ENCODE results near the gene TLK2.

The TLK2 gene

DNA sequence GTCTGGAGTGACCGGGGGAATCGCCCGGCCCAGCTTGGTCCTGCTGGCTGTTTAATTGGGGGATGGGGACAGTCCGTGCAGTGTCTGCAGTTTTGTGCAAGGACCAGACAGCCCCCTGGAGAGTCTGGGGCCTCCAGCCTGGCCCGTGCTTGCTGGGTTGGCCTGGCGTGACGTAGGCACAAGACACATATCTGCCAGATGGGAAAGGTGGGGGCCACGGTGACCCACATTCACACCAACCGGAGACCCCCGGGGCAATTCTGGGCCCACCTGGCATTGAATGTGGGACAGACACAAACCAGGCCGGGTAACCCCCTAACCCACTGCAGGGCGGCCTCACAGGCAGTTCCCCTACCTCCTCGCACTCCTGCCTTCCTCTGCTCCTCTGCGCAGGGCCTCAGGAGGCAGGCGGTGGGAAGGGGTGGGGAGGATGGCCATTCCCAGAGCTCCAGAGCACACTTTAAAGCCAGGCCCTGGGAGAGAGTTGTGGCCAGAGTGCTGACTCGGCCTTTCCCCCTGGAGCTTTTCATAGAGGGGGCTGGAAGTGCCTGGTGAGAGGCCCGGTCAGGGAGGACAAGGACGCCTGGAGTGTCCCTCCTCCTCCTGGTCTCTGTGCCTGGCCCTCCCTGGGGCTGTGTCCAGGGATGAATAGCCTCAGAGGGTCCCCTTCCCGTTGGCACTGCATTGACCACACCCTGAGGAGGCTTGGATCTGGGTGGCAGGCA lies 150.4 kb downstream of the TLK2 start:
- DNase-seq (ENCODE audit: low read depth) = no peak

DNA sequence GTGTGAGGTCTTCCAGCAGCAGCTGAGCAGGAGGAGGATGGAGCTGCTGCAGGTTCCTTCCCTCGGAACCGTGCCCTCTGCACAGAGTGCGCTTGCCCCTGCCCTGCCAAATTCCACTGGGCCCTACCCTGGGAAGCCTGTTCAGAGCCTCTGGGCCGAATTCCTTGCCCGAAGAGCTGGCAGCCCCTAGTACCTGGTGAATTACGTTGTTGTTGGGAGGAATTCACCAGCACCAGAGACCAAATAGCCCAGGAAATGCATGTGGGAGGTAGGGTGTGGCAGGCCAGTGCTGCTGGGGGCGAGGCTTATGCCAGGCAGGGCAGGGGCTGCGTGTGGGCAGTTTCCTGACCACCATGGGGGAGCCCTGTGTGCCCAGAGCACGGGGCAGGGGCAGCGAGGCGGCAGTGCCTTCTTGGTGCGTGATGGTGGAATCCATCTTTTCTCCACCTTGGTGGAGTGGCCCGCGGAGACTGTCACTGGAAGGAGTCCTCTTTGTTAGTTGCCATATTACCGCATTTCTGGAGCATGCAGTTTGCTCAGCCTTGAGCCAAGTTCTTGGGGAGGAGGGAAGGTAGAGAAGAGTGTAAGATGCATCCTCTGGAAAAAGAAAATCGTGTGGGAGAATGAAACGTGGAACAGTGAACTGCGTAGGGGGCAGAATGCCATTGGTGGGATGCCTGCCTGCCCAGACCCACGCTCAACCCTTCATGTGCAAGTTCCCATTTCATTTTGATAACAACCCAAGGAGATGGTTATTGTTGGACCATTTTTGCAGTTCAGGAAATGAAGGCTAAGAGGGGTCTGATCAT lies 151.1 kb downstream of the TLK2 start:
- DNase-seq (ENCODE audit: low read depth) = no peak

DNA sequence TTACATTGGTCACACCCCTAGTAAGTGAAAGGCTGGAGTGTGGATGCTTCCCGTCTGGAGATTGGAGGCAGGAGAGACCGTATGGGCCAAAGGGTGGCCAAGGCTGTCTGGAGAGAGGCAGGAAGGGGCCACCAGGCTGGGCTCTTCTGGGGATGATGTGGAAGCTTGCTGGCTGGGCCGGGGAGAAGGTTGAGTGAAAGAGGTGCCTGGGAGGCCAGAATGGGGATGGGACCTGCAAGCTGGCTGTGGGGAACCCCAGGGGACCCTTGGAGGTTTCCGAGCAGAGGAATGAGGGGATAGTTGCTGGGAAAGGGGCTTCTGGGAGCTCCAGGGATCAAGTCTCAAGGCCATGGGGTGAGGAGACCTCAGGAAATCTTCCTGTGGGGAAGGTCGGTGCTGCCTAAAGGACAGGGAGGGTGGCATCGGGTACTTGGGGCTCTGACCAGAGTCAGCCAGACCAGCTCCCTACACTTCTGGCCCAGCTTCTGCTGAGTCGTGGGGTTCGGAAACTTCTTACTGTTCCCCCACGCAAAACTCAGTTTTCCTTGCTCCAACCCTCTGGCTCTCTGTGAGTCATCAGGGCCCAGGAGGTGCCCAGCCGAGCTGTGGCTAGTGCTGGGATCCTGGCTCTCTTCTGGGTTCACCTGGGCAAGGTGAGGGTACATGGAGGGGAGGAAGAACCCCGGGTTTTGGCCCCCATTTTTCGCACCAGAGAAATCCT lies 151.9 kb downstream of the TLK2 start:
- no peak for DNase-seq (ENCODE audit: low read depth)

DNA sequence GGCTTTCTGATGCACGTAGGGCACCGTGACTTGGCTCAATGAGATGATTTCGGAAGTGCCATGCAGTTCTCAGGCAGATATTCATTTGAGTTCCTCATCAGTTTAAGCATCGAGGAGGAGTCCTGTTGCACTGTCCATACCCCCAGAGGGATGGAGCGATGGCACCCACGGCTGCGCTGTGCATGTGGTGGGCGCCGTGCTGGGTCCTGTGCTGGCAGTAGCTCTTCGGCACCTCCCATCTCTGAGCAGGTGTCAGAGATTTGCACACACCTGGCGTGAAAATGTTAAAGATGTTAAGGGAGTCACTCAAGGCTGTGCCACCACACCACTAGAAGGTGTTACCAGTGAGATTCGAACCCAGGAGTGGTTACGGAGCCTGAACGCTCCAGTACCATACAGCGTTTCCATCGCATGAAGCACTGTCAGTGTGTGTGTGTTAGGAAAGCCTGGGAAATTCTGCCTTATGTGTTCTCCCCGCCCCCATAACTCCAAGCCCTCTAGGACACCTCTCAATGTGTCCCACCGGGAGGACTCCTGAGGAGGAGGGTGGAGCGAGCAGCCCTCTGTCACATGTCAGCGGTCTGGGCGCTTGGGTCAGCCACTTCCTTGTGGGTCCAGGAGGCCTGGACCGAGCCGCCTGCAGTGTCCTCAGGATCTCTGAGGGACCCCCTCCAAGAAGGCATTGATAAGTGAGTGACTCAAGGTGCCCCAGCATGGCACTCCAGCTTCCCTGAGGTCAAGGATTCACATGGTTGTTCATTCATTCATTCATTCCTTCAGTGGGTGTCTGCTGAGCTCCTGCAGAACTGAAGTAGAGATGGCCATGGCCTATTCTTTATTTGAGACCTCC lies 152.7 kb downstream of the TLK2 start:
- no peak for DNase-seq (ENCODE audit: low read depth)

DNA sequence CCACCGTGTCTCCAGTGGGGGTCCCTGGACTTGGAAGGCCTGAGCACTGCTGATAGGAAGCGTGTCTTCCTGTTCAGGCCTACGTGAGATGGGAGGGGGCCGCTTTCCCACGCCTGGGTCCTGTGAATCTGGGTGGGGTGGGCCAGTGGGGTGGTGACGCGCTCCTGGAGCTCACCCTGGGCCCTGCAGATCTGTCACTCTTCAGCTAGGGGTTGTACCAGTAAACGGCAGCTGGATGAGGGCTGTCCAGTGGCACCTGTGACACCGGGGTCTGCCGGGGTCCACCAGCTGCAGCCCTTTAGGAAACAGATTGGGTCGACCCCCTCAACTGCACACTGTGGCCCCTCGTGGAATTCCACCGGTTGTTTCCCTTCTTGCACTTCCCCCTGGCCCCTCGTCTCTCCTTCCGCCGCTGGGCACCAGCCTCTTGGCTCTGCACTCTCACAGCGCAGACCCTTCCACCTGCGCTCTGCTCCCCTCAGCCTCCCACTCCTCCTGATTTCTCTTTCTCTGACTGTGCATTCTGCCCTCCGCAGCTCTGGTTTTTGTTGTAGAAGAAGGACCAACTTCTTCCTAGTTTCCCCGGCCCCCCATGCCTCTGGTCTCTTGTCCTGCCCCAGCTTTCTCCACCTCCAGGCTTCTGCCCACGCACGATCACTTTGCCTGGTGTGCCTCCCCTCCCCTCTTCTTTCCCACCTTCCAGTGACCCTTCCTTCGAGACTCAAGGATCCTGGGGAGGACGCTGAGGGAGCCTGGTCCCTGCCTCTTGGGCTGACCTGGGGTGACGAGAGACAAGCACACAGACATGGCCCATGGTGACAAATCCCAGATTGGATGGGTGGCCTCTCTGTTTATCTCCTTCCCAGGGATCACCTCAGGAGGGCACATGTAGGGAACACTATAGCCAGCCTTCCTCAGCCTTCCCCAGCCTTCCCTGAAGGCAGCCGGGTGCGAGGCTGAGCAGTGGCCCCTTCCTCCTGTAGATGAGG lies 153.6 kb downstream of the TLK2 start:
- DNase-seq (ENCODE audit: low read depth) = no peak

DNA sequence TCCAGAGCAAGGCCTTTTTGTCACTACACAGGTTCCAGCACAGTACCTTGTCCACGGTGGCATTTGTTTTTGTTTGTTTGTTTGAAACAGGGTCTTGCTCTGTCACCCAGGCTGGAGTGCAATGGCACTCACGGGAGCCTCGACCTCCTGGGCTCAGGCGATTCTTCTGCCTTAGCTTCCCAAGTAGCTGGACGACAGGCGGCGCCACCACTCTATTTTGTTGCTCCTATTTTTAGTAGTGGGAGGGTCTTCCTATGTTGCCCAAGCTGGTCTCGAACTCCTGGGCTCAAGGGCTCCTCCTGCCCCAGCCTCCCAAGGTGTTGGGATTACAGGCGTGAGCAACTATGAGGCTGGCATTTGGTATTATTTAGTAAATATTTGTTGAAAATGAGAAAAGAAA lies 159.2 kb downstream of the TLK2 start:
- DNase-seq (ENCODE audit: low read depth) = no peak

DNA sequence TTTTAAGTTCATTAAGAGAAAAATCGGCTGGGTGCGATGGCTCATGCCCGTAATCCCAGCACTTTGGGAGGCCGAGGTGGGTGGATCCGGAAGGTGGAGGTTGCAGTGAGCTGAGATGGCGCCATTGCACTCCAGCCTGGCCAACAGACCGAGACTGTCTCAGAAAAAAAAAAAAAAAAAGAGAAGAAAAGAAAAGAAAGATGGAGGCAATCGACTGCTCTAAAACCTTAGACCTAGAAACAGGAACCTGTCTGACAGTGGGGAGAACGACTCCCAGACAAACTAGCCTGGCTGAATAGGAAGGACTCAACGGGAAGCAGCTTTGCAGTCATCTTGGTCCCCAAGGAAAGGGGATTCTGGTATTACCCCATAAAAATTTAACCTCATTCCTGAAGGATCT lies 162.5 kb downstream of the TLK2 start:
- no peak for DNase-seq (ENCODE audit: low read depth)

DNA sequence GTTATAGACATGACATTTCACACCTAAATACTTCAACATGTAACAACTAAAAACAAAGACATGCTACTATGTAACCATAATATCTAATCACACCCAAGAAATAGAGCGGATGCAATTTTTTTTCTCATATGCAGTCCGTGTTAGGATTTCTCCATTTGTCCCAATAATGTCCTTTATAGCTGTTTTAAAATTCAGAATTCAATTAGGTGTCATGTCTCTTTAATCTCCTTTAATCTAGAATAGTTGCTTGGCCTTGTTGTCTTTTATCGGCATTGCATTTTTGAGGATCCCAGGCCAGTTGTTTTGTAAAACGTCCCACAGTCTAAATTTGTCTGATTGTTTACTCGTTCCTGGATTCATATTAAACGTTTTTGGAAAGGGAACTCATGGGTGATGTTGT lies 163.3 kb downstream of the TLK2 start:
- DNase-seq (ENCODE audit: low read depth) = no peak

DNA sequence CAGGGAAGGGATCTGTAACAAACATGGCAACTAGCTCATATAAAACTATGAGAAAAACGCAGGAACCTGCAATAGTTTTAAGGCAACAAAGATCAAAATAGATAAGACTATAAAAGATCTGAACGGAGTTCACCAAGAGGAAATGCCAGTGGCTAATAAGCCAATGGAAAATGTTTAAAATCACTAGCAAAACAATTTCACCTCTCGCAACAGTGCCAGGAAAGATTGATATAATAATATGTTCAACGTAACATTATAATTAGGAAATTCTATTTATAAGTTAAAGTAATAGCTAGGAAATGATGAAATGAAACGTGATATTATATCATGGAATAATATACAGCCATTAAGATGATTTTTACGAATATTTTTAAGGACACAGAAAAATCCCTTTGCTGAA lies 164.9 kb downstream of the TLK2 start:
- no peak for DNase-seq (ENCODE audit: low read depth)

DNA sequence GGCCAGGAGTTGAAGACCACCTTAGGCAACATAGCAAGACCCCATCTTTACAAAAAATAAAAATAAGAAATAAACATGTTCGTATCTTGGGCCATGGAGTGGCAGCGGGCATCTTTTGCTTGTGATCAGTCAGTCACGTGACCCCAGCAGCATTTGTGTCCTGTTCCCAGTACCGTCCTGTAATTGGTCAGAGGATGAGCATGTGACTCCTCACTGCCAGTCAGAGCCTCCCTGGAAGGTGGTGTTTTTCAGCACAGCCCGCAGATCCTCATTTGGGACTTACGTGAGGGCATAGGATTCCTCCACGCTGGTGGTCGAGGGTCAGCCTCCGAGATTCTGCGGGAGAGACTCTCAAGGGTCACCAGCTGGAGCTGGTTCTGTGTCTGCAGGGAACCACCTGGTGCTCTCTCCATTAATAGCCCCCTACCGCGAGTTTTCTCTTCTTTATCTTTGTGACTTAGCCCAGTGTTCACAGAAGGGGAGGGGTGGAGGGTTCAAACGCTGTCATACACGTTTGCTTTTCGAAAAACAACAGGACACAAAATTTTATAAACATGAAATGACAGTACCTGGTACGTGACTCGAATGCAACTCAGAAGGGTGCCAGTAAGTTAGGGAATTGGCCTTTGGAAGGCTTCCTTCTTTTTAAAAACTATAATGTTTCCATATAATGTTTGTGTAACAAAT lies 166.0 kb downstream of the TLK2 start:
- no peak for DNase-seq (ENCODE audit: low read depth)

DNA sequence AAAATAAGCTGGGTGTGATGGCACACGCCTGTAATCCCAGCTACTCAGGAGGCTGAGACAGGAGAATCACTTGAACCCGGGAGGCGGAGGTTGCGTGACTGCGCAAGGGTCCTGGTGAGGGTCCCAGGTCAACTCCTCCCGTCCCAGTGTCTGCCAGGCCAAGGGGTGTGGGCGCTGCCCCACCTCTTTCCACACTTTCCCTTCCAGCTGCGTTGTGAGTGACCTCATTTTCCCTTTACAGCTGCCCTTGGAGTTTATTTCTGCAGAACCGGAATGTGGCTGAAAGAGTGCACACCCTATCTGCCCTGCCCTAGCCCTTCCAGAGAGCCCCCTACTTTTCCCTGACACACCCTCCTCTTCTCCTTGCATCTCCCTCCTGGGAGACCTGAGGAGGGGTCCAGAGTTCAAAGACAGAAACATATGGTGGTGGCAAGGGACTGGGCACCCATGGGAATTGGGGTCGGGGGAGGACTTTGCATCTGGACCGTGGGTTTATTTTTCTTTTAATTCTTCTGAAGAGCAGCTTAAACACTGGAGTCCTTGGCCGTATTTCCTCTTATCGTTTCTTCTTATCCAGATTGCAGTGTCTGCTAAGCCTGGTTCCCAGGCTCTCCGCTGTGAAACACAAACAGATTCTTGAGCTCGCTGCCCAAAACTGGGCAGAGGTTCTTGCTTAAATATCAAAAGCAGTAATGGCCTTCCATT lies 169.8 kb downstream of the TLK2 start:
- DNase-seq (ENCODE audit: low read depth) = no peak

DNA sequence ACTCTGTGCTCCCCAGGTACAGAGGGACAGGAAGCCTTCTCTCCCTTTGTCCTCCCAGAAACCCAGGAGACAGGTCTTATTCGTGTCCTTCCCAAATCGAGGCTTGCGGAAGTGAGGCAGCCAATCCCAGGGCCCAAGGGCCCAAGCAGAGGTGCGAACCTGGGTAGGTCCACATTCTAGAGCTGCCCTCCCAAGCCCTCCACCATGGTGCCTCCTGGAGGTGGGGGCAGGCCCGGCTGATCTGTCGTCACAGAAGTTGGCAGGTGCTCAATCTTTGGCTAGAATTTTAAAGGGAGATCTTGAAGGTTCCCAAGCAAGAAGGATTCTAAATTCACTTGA lies 170.3 kb downstream of the TLK2 start:
- no peak for DNase-seq (ENCODE audit: low read depth)

DNA sequence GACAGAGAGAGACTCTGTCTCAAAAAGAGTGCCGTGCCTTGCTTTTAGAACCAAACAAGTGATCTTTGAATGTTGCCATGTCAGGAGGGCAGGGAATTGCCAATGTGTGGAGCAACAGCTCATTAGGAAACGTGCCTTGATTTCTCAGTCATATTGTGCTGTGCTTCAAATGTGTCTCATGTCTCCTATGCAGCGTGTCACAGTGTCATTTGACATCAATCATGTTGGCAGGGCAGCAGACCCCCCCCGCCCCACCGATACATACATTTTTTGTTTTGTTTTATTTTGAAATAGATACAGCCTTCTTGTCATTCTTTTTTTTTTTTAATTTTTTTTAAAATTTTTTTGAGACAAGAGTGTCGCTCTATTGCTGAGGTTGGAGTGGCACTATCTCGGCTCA lies 170.9 kb downstream of the TLK2 start:
- DNase-seq (ENCODE audit: low read depth) = no peak

DNA sequence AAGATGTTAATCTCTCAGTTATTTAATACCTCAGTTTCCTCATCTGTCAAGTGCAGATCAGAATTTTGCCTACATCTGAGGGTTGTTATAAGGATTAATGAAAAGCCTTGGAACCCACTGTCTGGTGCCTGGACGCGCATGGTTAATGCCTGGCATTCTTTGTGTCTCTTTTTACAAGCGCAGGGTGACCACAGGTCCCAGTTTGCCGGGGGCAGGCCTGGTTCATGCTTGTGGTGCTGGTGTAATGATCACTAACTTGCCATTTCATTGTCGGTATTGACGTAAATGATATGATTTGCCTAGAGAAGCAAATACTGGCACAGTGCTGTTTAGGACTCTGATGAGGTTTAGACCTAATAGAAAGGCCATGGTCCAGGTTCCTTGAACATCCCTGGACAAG lies 172.0 kb downstream of the TLK2 start:
- no peak for DNase-seq (ENCODE audit: low read depth)

DNA sequence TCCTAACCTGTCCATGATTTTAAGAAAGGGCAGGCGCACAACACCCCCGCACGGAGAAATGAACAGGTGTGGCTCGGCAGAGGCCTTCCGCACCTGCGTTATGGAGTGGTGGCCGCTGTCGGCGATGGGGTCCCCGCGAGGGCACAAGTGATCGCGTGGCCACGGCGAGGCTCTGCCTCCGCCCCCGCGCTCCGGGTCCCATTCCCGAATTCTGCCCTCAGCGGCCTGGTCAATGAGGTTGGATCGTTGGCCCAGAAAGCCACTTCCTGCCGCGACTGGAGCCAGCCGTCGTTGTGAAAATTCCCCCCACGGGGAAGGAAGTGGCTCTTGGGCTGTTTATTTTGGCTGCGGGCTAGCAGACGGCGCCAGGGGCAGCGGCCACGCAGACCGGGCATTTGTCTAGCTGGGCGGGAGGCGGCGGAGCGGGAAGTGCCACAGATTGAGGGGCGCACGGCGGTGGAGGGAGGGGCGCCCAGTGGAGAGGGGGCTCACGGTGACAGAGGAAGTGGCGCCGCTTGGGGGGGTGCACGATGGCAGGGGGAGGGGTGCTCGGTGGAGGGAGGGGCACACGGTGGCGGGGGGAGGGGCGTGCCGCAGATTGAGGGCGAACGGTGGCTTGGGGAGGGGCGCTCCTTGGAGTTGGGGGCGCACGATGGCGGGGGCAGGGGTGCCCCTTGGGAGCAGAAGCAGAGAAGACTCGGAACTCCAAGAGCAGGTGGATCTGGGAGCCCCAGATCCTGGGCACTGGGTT lies 173.8 kb downstream of the TLK2 start:
- DNase-seq (ENCODE audit: low read depth) = no peak

DNA sequence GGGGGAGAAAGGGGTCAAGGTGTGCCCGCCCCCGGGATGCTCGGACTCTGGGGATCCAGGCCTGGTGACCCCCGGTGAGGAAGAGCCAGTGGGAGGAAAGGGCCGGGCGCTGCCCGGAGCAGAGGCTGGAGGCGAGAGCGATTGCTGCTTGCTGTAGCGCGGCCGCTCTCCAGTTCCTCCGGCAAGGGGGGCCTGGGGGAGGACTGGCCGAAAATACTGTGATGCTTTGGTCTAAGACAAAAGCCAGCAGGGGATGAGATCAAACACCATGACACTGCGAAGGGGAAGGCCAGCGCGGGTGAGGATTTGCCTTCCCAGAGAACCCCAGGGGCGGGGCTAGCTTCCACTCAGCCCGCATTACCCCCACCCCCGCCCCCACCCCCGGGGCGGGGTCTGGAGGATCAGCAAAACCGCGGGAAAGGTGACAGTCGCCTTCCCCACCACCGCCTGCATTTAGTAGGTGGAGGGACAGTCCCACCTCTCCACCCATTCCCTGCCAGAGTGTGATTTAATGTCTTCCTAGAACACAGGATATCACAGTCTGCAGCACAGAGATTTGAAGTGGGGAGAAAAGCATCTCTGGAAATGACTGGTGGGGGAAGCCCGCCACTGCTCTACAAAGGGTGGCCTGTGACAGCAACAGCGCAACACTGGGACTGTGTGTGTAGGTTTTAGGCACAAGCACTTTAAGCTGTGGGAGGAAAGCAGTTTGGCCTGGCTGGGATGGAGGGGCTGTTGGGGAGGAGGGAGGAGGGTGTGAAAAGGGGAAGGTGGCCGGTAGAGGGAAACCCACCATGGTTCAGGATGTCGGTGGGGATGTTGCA lies 174.6 kb downstream of the TLK2 start:
- peak; percentile 12 for DNase-seq (ENCODE audit: low read depth)

DNA sequence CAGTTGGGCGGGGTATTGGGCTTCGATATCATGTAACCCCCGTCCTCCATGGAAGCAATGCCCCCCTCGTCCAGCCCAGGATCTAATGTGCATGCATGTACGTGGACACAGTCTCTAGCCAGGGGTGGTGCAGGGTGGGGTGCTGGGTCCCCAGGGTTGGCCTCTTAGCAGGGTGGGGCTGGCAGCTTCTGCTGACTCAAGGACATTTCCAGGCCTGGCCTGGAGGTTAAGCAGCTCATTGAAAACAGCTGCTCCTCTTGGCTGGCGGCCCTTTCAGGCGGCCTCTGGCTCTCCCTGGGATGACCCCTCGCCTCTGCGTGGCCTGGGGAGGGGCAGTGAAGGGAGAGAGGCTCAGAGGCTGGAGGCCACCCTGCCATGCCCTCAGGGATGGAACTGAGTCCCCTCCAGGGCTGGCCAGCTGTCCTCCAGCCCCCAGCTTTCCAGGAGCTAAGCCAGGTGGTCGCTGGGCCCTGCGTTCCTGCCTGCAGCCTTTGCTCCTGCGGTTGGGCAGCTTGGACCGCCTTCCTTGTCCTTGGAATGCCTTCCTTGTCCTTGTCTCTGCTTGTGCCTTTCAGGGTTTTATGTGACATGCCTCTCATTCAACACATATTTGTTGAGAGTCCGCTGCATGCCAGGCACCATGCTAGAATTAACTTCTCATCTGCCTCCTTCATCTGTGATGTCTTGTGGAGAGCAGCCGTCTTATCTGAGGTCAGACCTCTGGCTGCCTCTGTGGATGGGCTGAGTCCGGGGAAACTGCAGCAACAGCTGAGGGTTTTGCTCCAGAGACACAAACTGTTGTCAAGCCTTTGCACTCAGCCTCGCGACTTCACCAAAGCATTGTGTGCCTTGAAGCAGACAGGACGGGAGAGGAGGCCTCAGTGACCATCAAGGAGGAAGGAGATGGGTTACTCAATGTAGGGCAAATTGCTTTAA lies 175.5 kb downstream of the TLK2 start:
- no peak for DNase-seq (ENCODE audit: low read depth)

Measured in T follicular helper cell (primary cell).